WTC11 (cell line): ENCODE data around the gene BICRA. TPM values are rescaled to one million over a fixed set of nuclear protein-coding genes. Genes with fewer than 3 reads are reported as not detected.

Experiments used
- ATAC-seq: fragments of 200-7000 bp; cut with Tn5 transposase; 2 replicates; pipeline ENCODE4 v1.10.0; 2021; ENCODE audit warnings: mild to moderate bottlenecking, moderate library complexity
- CTCF ChIA-PET: fragments of 300-600 bp; sonication (Branson Sonifier 250); formaldehyde crosslinking; loops from one replicate; lab custom pipeline; 2021; ENCODE audit warnings: antibody characterized with exemption; lab: Charles Lee
- POLR2A ChIA-PET: fragments of 350-600 bp; sonication (Branson Sonifier 250); formaldehyde crosslinking; loops from one replicate; lab custom pipeline; 2021; ENCODE audit warnings: antibody characterized with exemption; lab: Charles Lee
- DNase-seq: peaks from one replicate; pipeline ENCODE4 v3.0.0; 2021; ENCODE audit warnings: low spot score
- H3K27ac Mint-ChIP-seq: 2 replicates; pipeline ENCODE4 v1.8.0; 2021; ENCODE audit warnings: mixed read lengths
- H3K27me3 Mint-ChIP-seq: 2 replicates; pipeline ENCODE4 v1.8.0; 2021; ENCODE audit warnings: low read depth, mild to moderate bottlenecking, moderate library complexity, mixed read lengths
- H3K36me3 Mint-ChIP-seq: 2 replicates; pipeline ENCODE4 v1.8.0; 2021; ENCODE audit warnings: mixed read lengths
- H3K4me1 Mint-ChIP-seq: 2 replicates; pipeline ENCODE4 v1.8.0; 2022; ENCODE audit warnings: mixed read lengths
- H3K4me3 Mint-ChIP-seq: 2 replicates; pipeline ENCODE4 v1.8.0; 2021; ENCODE audit warnings: mild to moderate bottlenecking, moderate library complexity, mixed read lengths
- H3K9me3 Mint-ChIP-seq: 2 replicates; pipeline ENCODE4 v1.8.0; 2021; ENCODE audit warnings: mixed read lengths
- E2F4 ChIP-seq: sonication (generic); formaldehyde crosslinking; IDR thresholded peaks from 2 replicates; pipeline ENCODE4 v1.8.1; 2022; ENCODE audit warnings: low read depth, mild to moderate bottlenecking, moderate library complexity, missing genetic modification reagents, borderline replicate concordance
- ELF4 ChIP-seq: sonication (generic); formaldehyde crosslinking; IDR thresholded peaks from 2 replicates; pipeline ENCODE4 v1.8.1; 2022; ENCODE audit warnings: low read depth, mild to moderate bottlenecking, moderate library complexity, missing genetic modification reagents
- FOXJ3 ChIP-seq: sonication (generic); formaldehyde crosslinking; IDR thresholded peaks from 2 replicates; pipeline ENCODE4 v1.9.0; 2021; ENCODE audit warnings: missing genetic modification reagents, mild to moderate bottlenecking, borderline replicate concordance
- FOXK1 ChIP-seq: sonication (generic); formaldehyde crosslinking; IDR thresholded peaks from 2 replicates; pipeline ENCODE4 v1.8.0; 2022; ENCODE audit warnings: mild to moderate bottlenecking, moderate library complexity, missing genetic modification reagents
- GABPB1 ChIP-seq: sonication (generic); formaldehyde crosslinking; IDR thresholded peaks from 2 replicates; pipeline ENCODE4 v1.8.1; 2023; ENCODE audit warnings: mild to moderate bottlenecking, missing genetic modification reagents
- JAZF1 ChIP-seq: fragments of 250-450 bp; sonication (Bioruptor Pico); IDR thresholded peaks from 2 replicates; pipeline ENCODE4 v1.9.0; 2021; ENCODE audit warnings: moderate library complexity, mild to moderate bottlenecking, inconsistent platforms
- NFATC4 ChIP-seq: fragments of 250-450 bp; sonication (Bioruptor Pico); IDR thresholded peaks from 2 replicates; pipeline ENCODE4 v1.9.0; 2021; ENCODE audit warnings: mild to moderate bottlenecking
- NFYB ChIP-seq: sonication (generic); formaldehyde crosslinking; conservative IDR thresholded peaks from 2 replicates; pipeline ENCODE4 v1.8.0; 2022; ENCODE audit warnings: low read depth, missing genetic modification reagents
- NR1H2 ChIP-seq: sonication (generic); formaldehyde crosslinking; IDR thresholded peaks from 2 replicates; pipeline ENCODE4 v1.9.0; 2021; ENCODE audit warnings: mild to moderate bottlenecking, moderate library complexity, missing genetic modification reagents
- PREB ChIP-seq: sonication (generic); formaldehyde crosslinking; IDR thresholded peaks from 2 replicates; pipeline ENCODE4 v1.8.1; 2022; ENCODE audit warnings: mild to moderate bottlenecking, missing genetic modification reagents, moderate library complexity, borderline replicate concordance
- PRRX2 ChIP-seq: fragments of 250-450 bp; sonication (Bioruptor Pico); IDR thresholded peaks from 2 replicates; pipeline ENCODE4 v1.8.0; 2021; ENCODE audit warnings: mild to moderate bottlenecking
- TEAD1 ChIP-seq: sonication (generic); formaldehyde crosslinking; IDR thresholded peaks from 2 replicates; pipeline ENCODE4 v1.8.0; 2022; ENCODE audit warnings: mild to moderate bottlenecking, missing genetic modification reagents
- ZNF281 ChIP-seq: sonication (generic); formaldehyde crosslinking; IDR thresholded peaks from 2 replicates; pipeline ENCODE4 v1.8.0; 2023; ENCODE audit warnings: mild to moderate bottlenecking, missing genetic modification reagents
- ZNF396 ChIP-seq: fragments of 250-450 bp; sonication (Bioruptor Pico); IDR thresholded peaks from 2 replicates; pipeline ENCODE4 v1.8.0; 2021; ENCODE audit warnings: mild to moderate bottlenecking, moderate library complexity, borderline replicate concordance
- ZNF423 ChIP-seq: fragments of 250-450 bp; sonication (Bioruptor Pico); IDR thresholded peaks from 2 replicates; pipeline ENCODE4 v2.1.2; 2022; ENCODE audit warnings: mild to moderate bottlenecking, moderate library complexity
- ZNF512 ChIP-seq: sonication (generic); formaldehyde crosslinking; IDR thresholded peaks from 2 replicates; pipeline ENCODE4 v1.8.1; 2022; ENCODE audit warnings: missing genetic modification reagents, borderline replicate concordance
- ZNF532 ChIP-seq: fragments of 250-450 bp; sonication (Bioruptor Pico); IDR thresholded peaks from 2 replicates; pipeline ENCODE4 v1.9.0; 2021; ENCODE audit warnings: mild to moderate bottlenecking, borderline replicate concordance
- total RNA-seq: library from RNA; stranded (reverse); gene quantifications from 3 replicates; pipeline ENCODE4 v1.2.3, GENCODE V29; 2021

BICRA gene
- total RNA-seq, 1 experiment from 2014 or later = 30.3 TPM

- no peak overlapping the region; the same call in 1 of the 2 replicates for H3K27ac Mint-ChIP-seq
- TF ChIP-seq JAZF1 (CRISPR knock-in tag) (no peak), ZNF281 (CRISPR knock-in tag) (no peak), FOXK1 (CRISPR knock-in tag) (no peak), FOXJ3 (CRISPR knock-in tag) (no peak), NFATC4 (CRISPR knock-in tag) (no peak), NR1H2 (CRISPR knock-in tag) (no peak), ELF4 (no peak), ZNF532 (CRISPR knock-in tag) (no peak), ZNF512 (CRISPR knock-in tag) (no peak), ZNF396 (no peak), ZNF423 (no peak), E2F4 (CRISPR knock-in tag) (no peak), GABPB1 (CRISPR knock-in tag) (no peak), TEAD1 (CRISPR knock-in tag) (no peak), NFYB (CRISPR knock-in tag) (no peak), PRRX2 (CRISPR knock-in tag) (no peak), PREB (no peak)
- no peaks in the 10 kb centered on the region for H3K9me3 Mint-ChIP-seq
- no peak overlapping the region for H3K4me3 Mint-ChIP-seq
- no peaks in the 10 kb centered on the region for H3K36me3 Mint-ChIP-seq
- ATAC-seq (no peak; the same call in 1 of the 2 replicates), DNase-seq (no peak)
- H3K27me3 Mint-ChIP-seq = no peaks in the 10 kb centered on the region
- peaks cover 13% of the 10 kb centered on the region for H3K4me1 Mint-ChIP-seq
- CTCF ChIA-PET = interaction anchor here (0.6 to 1.7 kb wide), 6 partner anchors 47 to 204 kb away, joined by 3 to 7 read pairs (median 3); partner anchors contain the start of genes BICRA and EHD2
- POLR2A ChIA-PET = interaction anchor here (1.0 kb wide), 1 partner anchor 11 kb away, joined by 3 read pairs; no protein-coding TSS in a partner anchor
Measured at GRCh38 chr19:47561440-47562057, 47.4 kb upstream of the BICRA start.
